Activated CD4-positive, alpha-beta memory T cell treated with anti-CD3 and anti-CD28 coated beads, Interleukin-2, amount 10 ng/mL, durations not matched to agents 7 days and 5 days (primary cell): ENCODE measurements around the gene TDRD7. TPM values are rescaled to one million over a fixed set of nuclear protein-coding genes. Genes with fewer than 3 reads are reported as not detected.

Experiments
- CTCF ChIA-PET: fragments of 350-600 bp; sonication (Branson Sonifier 250); formaldehyde crosslinking; loops from one replicate; lab custom pipeline; 2021; ENCODE audit warnings: antibody characterized with exemption, inconsistent platforms; lab: Charles Lee
- POLR2A ChIA-PET: fragments of 350-600 bp; sonication (Branson Sonifier 250); formaldehyde crosslinking; loops from one replicate; lab custom pipeline; 2021; ENCODE audit warnings: antibody characterized with exemption; lab: Charles Lee
- DNase-seq: peaks from one replicate; pipeline ENCODE4 v3.0.0-alpha.2; 2020
- H3K27ac Mint-ChIP-seq: one replicate; pipeline ENCODE4 v1.8.0; 2021; ENCODE audit warnings: mild to moderate bottlenecking, mixed read lengths
- H3K27me3 Mint-ChIP-seq: one replicate; pipeline ENCODE4 v1.8.0; 2021; ENCODE audit warnings: mixed read lengths
- H3K36me3 Mint-ChIP-seq: one replicate; pipeline ENCODE4 v1.8.0; 2021; ENCODE audit warnings: low read depth, mixed read lengths
- H3K4me1 Mint-ChIP-seq: one replicate; pipeline ENCODE4 v1.8.0; 2021; ENCODE audit warnings: mixed read lengths
- H3K4me3 Mint-ChIP-seq: one replicate; pipeline ENCODE4 v1.8.0; 2021; ENCODE audit warnings: mild to moderate bottlenecking, mixed read lengths
- H3K9me3 Mint-ChIP-seq: one replicate; pipeline ENCODE4 v1.8.0; 2021; ENCODE audit warnings: mixed read lengths
- total RNA-seq, 2 experiments: library from RNA; stranded (reverse); gene quantifications; one replicate each; pipeline ENCODE4 v1.2.3, GENCODE V29; 2021

The TDRD7 gene
- total RNA-seq, 2 experiments from 2014 or later, result 19.4 to 19.8 TPM

DNA sequence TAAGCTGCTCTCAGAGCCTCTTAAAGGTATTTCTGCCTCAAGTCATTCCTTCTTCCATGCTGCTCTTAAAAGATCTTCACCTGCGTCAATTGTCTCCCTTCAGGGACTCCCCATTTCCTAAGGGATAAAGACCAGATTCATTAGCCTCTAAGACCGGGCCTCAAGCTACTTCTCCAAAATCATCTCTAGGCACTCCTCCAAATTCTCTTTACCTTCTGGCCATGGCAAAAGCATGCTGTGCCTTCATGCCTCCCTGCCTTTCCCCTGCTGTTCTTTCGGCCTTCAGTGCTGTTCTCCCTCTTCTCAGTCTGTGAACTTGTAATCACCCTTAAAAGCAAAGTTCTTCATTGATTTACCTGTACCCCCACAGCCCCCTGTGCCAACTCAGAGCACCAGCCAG is 93.9 kb downstream of the TDRD7 start:
- ChIA-PET POLR2A (interaction anchor here (1.1 kb wide), 1 partner anchor 10 kb away, joined by 3 read pairs; no protein-coding TSS in a partner anchor), CTCF (no interaction called here)
- H3K27me3 Mint-ChIP-seq, result peaks cover 33% of the 10 kb centered on the region
- H3K9me3 Mint-ChIP-seq, result no peaks in the 10 kb centered on the region
- H3K4me3 Mint-ChIP-seq, result no peak overlapping the region
- peaks cover 19% of the 10 kb centered on the region for H3K4me1 Mint-ChIP-seq
- no peak for DNase-seq
- H3K36me3 Mint-ChIP-seq, result no peaks in the 10 kb centered on the region
- no peak overlapping the region for H3K27ac Mint-ChIP-seq

DNA sequence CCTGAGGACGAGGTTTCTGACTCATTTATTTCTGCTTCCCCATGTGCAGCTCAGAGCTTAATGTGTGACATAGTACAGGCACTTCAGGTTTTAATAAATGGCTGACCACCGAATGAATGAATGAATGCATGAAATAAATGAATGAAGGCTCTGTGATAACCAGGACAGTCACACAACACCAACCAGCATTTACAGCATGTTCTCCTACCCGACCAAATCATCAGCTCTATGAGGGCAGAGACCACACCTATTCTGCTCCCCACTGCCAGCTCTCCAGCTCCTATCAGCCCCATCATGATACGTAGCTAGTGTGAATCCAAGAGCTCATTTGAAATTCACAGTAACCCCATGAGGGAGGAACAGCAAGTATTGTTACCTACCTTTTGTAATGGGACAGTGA is 94.4 kb downstream of the TDRD7 start:
- no peak for DNase-seq
- Mint-ChIP-seq H3K4me1 (peaks cover 20% of the 10 kb centered on the region), H3K4me3 (no peak overlapping the region), H3K27me3 (peaks cover 29% of the 10 kb centered on the region), H3K9me3 (no peaks in the 10 kb centered on the region), H3K36me3 (no peaks in the 10 kb centered on the region), H3K27ac (no peak overlapping the region)
- ChIA-PET CTCF (no interaction called here), POLR2A (interaction anchor here (1.1 kb wide), 1 partner anchor 10 kb away, joined by 3 read pairs; no protein-coding TSS in a partner anchor)

DNA sequence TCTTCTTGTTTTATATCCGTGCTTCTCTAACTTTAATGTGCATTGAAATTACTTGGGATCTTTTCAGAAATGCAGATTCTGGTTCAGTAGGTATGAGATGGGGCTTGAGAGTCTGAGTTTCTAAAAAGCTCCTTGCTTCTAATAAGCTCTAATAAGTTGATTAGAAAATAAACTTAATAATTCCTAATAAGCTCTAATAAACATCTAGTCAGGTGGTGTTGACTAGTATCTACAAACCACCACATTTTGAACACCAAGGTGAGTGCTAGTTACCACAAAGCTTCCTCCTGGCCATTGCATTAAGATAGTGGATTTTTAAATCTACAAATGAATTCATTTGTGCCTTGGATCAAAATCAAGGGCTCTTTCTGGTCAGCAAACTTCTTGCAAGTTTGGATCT is 94.9 kb downstream of the TDRD7 start:
- Mint-ChIP-seq H3K27ac (no peak overlapping the region), H3K9me3 (no peaks in the 10 kb centered on the region), H3K36me3 (no peaks in the 10 kb centered on the region), H3K4me1 (peaks cover 23% of the 10 kb centered on the region), H3K27me3 (peaks cover 29% of the 10 kb centered on the region), H3K4me3 (no peak overlapping the region)
- no peak for DNase-seq
- ChIA-PET POLR2A (interaction anchor here (1.1 kb wide), 1 partner anchor 10 kb away, joined by 3 read pairs; no protein-coding TSS in a partner anchor), CTCF (no interaction called here)

DNA sequence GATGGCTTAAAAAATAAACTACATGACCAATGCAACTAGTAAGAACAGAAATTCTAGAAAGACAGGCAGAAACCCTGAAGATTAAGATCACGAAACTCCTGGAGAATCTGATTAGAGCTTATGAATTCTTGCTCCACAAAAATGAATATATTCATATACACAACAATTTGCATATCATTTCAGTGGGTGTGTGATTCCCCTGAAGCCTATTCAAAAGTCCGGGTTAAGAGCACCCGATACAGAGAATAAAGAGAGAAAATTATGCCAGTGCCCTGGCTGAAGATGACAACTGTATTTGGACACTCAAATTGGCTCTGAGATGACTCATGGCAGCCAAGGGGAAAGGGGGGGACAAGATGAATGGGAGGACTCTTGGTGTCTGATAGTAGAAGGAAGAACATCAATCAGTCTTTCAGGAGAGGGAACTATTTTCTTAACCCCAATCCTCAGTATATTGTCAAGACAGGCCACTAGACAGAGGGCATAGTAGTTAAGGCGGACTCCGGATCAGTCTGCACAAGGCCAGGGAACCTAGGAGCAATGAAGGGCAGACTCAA is 95.6 kb downstream of the TDRD7 start:
- Mint-ChIP-seq H3K9me3 (no peaks in the 10 kb centered on the region), H3K27ac (no peak overlapping the region)
- CTCF ChIA-PET, result no interaction called here

DNA sequence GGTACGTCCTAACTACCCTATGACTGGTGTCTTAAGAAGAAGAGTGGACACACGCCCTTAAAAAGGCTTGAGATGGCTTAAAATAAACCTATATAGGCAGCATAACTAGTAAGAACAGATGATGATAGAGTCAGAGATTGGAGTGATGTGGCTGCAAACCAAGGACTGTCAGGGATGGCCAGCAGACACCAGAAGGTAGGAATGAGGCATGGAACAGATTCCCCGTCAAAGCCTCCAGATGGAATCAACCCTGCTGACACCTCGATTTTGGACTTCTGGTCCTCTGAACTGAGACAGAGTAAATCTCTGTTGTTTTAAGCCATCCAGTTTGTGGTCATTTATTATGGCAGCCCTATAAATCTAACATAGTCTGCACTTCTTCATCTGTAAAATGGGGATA is 97.0 kb downstream of the TDRD7 start:
- ChIA-PET CTCF (no interaction called here), POLR2A (no interaction called here)
- Mint-ChIP-seq H3K36me3 (no peaks in the 10 kb centered on the region), H3K4me1 (peaks cover 15% of the 10 kb centered on the region), H3K4me3 (no peak overlapping the region), H3K9me3 (no peaks in the 10 kb centered on the region), H3K27ac (no peak overlapping the region), H3K27me3 (peaks cover 11% of the 10 kb centered on the region)
- no peak for DNase-seq

More for the DNA sequence above, 95.6 kb downstream of the TDRD7 start:
- POLR2A ChIA-PET, result no interaction called here
- Mint-ChIP-seq H3K4me1 (peaks cover 23% of the 10 kb centered on the region), H3K36me3 (no peaks in the 10 kb centered on the region), H3K4me3 (no peak overlapping the region), H3K27me3 (peaks cover 25% of the 10 kb centered on the region)
- DNase-seq, result no peak

DNA sequence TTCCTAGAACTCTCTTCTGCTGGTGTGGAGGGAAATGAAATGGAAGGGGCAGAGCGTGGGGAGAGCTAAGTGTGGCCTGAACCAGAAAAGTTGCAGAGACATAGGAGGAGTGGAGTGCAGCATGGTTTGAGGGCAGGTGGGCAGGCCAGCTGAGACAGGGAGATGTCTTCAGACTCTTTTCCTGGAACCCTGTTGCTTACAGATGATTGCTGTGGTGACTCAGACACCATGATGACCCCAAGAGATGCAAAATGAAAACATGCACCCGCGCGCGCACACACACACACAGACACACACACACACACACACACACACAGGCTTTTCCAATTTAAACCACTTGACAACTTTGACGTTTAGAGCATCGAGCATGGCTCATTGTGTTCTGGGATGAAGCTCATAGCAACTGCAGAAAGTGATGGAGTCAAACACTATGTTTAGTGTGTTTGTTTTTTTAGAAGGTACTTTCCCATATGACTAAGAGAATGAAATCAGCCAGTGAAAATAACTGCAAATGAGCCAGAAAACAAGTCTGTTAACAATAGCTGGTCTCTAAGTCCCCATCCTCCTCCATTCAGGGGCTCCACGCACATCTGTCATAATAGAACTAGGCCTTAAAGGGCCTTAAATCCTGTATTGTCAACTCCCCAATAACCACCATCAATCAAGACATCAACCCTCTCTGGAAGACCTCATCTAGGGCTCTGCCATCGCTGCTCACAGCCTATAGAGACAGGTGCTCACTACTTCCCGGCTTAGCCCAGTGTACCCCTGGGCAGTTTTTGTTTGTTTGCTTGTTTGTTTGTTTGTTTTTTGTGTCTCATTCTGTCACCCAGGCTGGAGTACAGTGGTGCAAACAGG is 99.1 kb downstream of the TDRD7 start:
- peaks cover 2% of the 10 kb centered on the region for H3K27me3 Mint-ChIP-seq
- H3K4me1 Mint-ChIP-seq, result peaks cover 15% of the 10 kb centered on the region
- peak overlapping the region; percentile 48 for H3K27ac Mint-ChIP-seq
- no peak overlapping the region for H3K4me3 Mint-ChIP-seq
- no peaks in the 10 kb centered on the region for H3K36me3 Mint-ChIP-seq
- ChIA-PET CTCF (interaction anchor here (1.6 to 2.4 kb wide), 2 partner anchors 10 to 88 kb away, joined by 8 to 13 read pairs; partner anchors contain the start of gene TMOD1), POLR2A (interaction anchor here (1.3 kb wide), 1 partner anchor 10 kb away, joined by 4 read pairs; no protein-coding TSS in a partner anchor)
- peak; percentile 32 for DNase-seq
- no peaks in the 10 kb centered on the region for H3K9me3 Mint-ChIP-seq

DNA sequence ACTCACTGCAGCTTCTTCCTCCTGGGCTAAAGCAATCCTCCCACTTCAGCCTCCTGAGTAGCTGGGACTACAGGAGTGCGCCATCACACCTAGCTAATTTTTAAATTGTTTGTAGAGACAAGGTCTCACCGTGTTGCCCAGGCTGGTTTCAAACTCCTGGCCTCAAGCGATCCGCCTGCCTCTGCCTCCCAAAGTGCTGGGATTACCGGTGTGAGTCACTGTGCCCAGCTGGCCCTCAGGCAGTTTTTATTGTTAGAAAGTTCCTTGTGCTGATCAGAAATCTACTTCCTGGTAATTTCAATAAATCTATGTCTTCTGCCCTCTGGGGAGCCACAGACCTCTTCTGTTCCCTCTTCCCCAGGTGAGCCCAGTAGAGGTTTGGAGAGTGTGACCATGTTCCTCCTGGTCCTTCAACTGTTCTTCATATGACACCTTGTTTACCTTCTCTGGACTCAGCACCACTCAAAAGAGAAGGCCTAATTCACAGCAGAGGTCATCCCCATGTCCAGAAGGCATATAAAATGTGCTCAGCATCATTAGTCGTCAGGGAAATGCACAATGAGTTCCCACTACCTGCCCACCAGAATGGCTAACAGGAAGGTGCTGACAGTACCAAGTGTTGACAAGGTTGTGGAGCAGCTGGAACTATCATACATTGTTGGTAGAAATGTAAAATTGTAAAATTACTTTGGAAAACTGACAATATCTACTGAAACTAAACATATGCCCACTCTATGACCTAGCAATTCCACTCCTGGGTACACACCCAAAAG is 99.9 kb downstream of the TDRD7 start:
- ChIA-PET CTCF (interaction anchor here (1.9 to 2.4 kb wide), 2 partner anchors 87 kb away, joined by 4 to 8 read pairs; no protein-coding TSS in a partner anchor), POLR2A (interaction anchor here (1.3 kb wide), 1 partner anchor 11 kb away, joined by 4 read pairs; no protein-coding TSS in a partner anchor)
- H3K27me3 Mint-ChIP-seq, result peaks cover 10% of the 10 kb centered on the region
- H3K4me3 Mint-ChIP-seq, result no peak overlapping the region
- no peaks in the 10 kb centered on the region for H3K9me3 Mint-ChIP-seq
- H3K4me1 Mint-ChIP-seq, result peaks cover 15% of the 10 kb centered on the region
- peak overlapping the region; percentile 31 for H3K27ac Mint-ChIP-seq
- DNase-seq, result no peak
- no peaks in the 10 kb centered on the region for H3K36me3 Mint-ChIP-seq

DNA sequence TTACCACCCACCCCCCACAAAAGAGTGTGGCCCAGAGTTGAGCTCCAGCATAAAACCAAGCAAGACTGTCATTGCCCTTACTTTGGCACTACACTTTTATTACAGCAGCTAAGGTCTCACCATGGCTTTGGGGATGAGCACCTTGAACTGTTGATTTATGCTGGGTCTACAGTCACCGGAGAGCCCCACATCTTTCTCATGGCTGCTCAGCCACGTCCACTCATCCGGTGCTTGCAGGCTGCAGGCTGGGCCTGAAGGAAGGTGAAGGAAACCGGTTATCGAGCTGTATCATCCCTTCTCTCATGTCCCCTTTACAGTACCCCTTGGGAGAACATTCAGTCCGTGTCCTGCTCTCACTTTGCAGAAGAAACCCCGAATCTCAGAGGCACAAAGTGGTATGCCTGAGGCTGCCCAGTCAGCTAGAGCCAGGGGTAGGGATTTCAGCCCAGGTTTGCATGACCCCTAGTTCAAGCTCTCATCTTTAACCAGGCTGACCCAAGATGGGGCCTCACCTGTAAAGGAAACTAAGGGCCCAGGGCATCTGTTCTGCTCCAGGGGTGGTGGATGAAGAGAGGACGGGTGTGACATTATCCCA is 101.2 kb downstream of the TDRD7 start:
- Mint-ChIP-seq H3K4me1 (peaks cover 15% of the 10 kb centered on the region), H3K27me3 (peaks cover 15% of the 10 kb centered on the region), H3K4me3 (no peak overlapping the region), H3K9me3 (no peaks in the 10 kb centered on the region), H3K36me3 (no peaks in the 10 kb centered on the region), H3K27ac (no peak overlapping the region)
- CTCF ChIA-PET, result interaction anchor here (0.6 to 1.9 kb wide), 2 partner anchors 13 to 86 kb away, joined by 4 to 7 read pairs; no protein-coding TSS in a partner anchor
- DNase-seq, result no peak
- POLR2A ChIA-PET, result no interaction called here

DNA sequence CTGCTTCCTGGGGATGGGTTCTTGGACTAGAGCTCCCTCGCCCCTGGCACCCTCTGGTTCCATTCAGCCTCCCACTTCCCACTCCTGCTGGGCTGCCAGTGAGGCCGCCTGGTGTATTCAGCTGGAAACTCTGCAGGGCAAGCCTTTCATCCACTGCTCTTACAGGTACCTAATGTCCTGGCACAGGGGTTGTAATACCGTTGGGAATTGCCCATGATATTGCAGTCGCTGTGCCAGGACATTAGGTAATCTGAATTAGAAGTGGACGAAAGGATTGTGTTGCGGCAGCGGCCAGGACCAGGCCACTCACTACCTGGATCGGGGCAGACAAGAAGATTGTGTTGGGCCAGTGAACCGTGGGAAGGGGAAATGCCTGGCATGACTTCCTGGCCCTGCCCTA is 102.6 kb downstream of the TDRD7 start:
- no peak for DNase-seq
- POLR2A ChIA-PET, result no interaction called here
- Mint-ChIP-seq H3K27ac (no peak overlapping the region), H3K9me3 (no peaks in the 10 kb centered on the region), H3K4me1 (peaks cover 17% of the 10 kb centered on the region), H3K4me3 (no peak overlapping the region), H3K36me3 (no peaks in the 10 kb centered on the region), H3K27me3 (peaks cover 30% of the 10 kb centered on the region)
- CTCF ChIA-PET, result no interaction called here

DNA sequence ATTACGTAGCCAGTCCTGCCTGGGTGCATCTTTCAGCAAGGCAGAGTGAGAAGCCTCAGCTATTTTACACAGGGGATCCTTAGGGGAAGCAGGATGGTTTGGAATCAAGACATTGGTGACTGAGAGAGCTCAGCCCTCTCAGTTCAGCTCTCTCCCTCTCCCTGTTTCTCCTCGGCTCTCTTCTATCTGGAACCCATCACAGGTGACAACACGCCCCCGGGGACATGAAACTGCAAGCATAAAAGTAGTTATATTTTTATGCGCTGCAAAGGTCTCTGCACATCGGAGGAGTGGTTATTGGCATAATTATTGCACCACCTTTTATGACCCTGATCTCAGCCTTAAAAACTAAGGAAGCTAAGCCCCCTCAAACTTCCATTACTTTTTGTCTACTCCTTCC is 103.8 kb downstream of the TDRD7 start:
- Mint-ChIP-seq H3K4me3 (no peak overlapping the region), H3K27ac (no peak overlapping the region), H3K4me1 (peaks cover 15% of the 10 kb centered on the region), H3K27me3 (peaks cover 39% of the 10 kb centered on the region), H3K36me3 (no peaks in the 10 kb centered on the region), H3K9me3 (no peaks in the 10 kb centered on the region)
- CTCF ChIA-PET, result no interaction called here
- DNase-seq, result no peak
- POLR2A ChIA-PET, result no interaction called here

DNA sequence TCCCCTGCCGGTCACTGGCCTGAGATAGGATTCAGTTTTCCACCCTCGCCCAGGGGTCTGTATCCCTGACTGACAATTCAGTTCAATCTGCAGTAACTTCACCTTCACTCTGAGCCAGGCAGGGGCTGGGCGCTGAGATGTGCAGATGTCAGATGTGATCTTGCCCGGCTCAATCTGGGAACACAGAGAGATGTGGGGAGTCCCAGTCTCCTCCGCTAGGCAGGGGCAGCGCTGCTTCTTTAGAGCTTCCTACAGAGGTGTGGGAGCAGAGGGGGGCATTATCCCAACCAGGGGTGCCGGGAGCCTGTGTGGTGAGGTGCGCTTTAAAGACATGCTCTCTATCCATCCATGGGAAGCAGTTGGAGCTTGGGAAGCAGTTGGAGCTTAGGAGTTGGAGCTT is 104.2 kb downstream of the TDRD7 start:
- Mint-ChIP-seq H3K36me3 (no peaks in the 10 kb centered on the region), H3K27ac (no peak overlapping the region), H3K4me1 (peaks cover 10% of the 10 kb centered on the region), H3K27me3 (peaks cover 43% of the 10 kb centered on the region), H3K9me3 (no peaks in the 10 kb centered on the region), H3K4me3 (no peak overlapping the region)
- ChIA-PET POLR2A (no interaction called here), CTCF (no interaction called here)
- DNase-seq, result no peak

DNA sequence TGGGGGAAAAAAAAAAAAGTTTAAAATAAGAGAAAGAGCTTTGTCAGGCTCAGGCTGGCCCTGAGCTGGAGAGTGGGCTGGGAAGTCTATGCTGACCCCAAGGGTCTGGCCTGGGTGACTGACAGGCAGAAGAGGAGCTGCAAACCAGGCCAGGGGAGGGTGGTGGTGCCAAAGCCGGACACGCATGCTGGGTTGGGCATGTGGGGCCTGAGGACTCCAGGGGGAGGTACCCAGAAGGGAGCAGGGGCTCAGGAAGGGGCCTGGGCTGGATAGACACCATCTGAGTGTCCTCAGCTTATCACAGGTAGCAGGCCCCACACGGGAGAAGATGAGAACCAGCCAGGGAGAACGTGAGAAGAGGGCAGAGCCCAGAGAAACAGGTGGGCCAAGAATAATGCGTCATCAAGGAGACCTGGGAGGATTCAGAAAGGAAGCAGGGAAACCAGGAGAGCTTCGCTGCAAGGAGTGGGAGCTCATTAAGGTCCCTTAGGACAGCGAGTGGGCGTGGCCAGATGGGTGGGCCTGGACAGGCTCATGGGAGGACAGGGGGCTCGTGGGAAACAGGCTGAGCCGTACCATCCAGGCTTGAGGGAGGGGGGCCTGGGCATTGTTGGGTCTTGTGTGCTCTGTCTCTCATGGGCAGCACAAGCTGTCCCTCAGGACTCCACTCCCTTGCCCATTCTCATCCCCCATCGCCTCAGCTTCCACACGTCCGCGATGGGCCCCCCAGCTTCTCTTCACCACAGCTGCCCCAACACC is 105.6 kb downstream of the TDRD7 start:
- CTCF ChIA-PET, result interaction anchor here (0.8 to 1.7 kb wide), 4 partner anchors 19 to 383 kb away, joined by 3 to 5 read pairs (median 3); no protein-coding TSS in a partner anchor
- POLR2A ChIA-PET, result interaction anchor here (1.9 kb wide), 1 partner anchor 15 kb away, joined by 4 read pairs; no protein-coding TSS in a partner anchor
- no peak overlapping the region for H3K27ac Mint-ChIP-seq
- no peaks in the 10 kb centered on the region for H3K9me3 Mint-ChIP-seq
- H3K4me1 Mint-ChIP-seq, result peaks cover 2% of the 10 kb centered on the region
- no peak for DNase-seq
- H3K27me3 Mint-ChIP-seq, result peaks cover 43% of the 10 kb centered on the region
- H3K36me3 Mint-ChIP-seq, result no peaks in the 10 kb centered on the region
- no peak overlapping the region for H3K4me3 Mint-ChIP-seq
